AG04450 (cell line): ENCODE results near the gene MAPK8IP1. TPM values are rescaled to one million over a fixed set of nuclear protein-coding genes. Genes with fewer than 3 reads are reported as not detected.

Source experiments
- CTCF ChIA-PET: fragments of 300-600, 350-600 bp; formaldehyde crosslinking; extraction: SDS; loops from one replicate; lab custom pipeline; 2022; ENCODE audit warnings: antibody characterized with exemption, inconsistent platforms; lab: Charles Lee
- POLR2A ChIA-PET: fragments of 350-600 bp; formaldehyde crosslinking; extraction: SDS; loops from one replicate; lab custom pipeline; 2021; ENCODE audit warnings: antibody characterized with exemption, inconsistent platforms; lab: Yijun Ruan, JAX
- DNase-seq: peaks from one replicate; pipeline ENCODE4 v3.0.0-alpha.2; 2011; ENCODE audit warnings: low read depth, low spot score
- H3K27ac ChIP-seq: one replicate; pipeline ENCODE4 v1.5.1; 2012; ENCODE audit warnings: low read depth, low read length, control low read depth
- H3K27me3 ChIP-seq: one replicate; pipeline ENCODE4 v1.6.0; 2012; ENCODE audit warnings: low read length; ENCODE audit not compliant: control insufficient read depth, insufficient read depth
- H3K4me3 ChIP-seq: 2 replicates; pipeline ENCODE4 v1.5.1; 2011; ENCODE audit warnings: mild to moderate bottlenecking, low read depth, low read length, control low read depth
- H3K9me3 ChIP-seq: 2 replicates; pipeline ENCODE4 v1.5.1; 2012; ENCODE audit warnings: low read length; ENCODE audit not compliant: control insufficient read depth, insufficient read depth
- CTCF ChIP-seq: IDR thresholded peaks from 2 replicates; pipeline ENCODE4 v1.5.1; 2011; ENCODE audit warnings: low read depth, low read length, control low read depth, inconsistent platforms
- polyA plus RNA-seq: library from polyadenylated mRNA; depleted of rRNA; stranded (reverse); fragments of >200 nt; gene quantifications from 2 replicates; pipeline ENCODE4 v1.2.3, GENCODE V29; 2011

MAPK8IP1 gene
- polyA plus RNA-seq, 1 experiment, result 5.6 TPM

- no peak for TF ChIP-seq CTCF
- H3K27me3 ChIP-seq, result peaks cover 3% of the 10 kb centered on the region
- CTCF ChIA-PET, result interaction anchor here (1.0 to 5.7 kb wide), 4 partner anchors 13 to 75 kb away, joined by 3 to 71 read pairs (median 4); no protein-coding TSS in a partner anchor
- H3K27ac ChIP-seq, result no peak overlapping the region
- H3K4me3 ChIP-seq, result no peak overlapping the region
- no peak for DNase-seq
- POLR2A ChIA-PET, result interaction anchor here (0.9 to 1.4 kb wide), 6 partner anchors 11 to 72 kb away, joined by 3 to 24 read pairs (median 6); partner anchors contain the start of genes PEX16 and SLC35C1
- no peaks in the 10 kb centered on the region for H3K9me3 ChIP-seq
These were observed 39.2 kb upstream of the MAPK8IP1 start for GRCh38 chr11:45846174-45846675.

GRCh38 chr11:45846974-45847910, 38.2 kb upstream of the MAPK8IP1 start, which contains the start of gene CRY2:
TSS of gene CRY2 (plus strand) at chr11:45847475. CDS start at chr11:45847491, 16 bp downstream.
- peaks cover 3% of the 10 kb centered on the region for H3K27me3 ChIP-seq
- no peaks in the 10 kb centered on the region for H3K9me3 ChIP-seq
- DNase-seq, result peak; percentile 97
- TF ChIP-seq CTCF, result no peak
- H3K4me3 ChIP-seq, result peak within 1 kb of the TSS; percentile 88
- CTCF ChIA-PET, result interaction anchor here (0.6 to 5.7 kb wide), 5 partner anchors 12 to 235 kb away, joined by 3 to 71 read pairs (median 3); no protein-coding TSS in a partner anchor
- POLR2A ChIA-PET, result interaction anchor here (0.5 to 1.4 kb wide), 15 partner anchors 10 to 484 kb away, joined by 3 to 24 read pairs (median 4); partner anchors contain the start of genes PEX16 and SLC35C1
- peak within 1 kb of the TSS; percentile 80 for H3K27ac ChIP-seq

- Histone ChIP-seq H3K4me3 (peak overlapping the region; percentile 88), H3K27ac (peak overlapping the region; percentile 80), H3K27me3 (peaks cover 3% of the 10 kb centered on the region), H3K9me3 (no peaks in the 10 kb centered on the region)
- no peak for DNase-seq
- TF ChIP-seq CTCF, result peak; percentile 24; the same call in 1 of the 2 replicates
- ChIA-PET POLR2A (interaction anchor here (0.6 to 1.4 kb wide), 5 partner anchors 25 to 1101 kb away, joined by 3 to 9 read pairs (median 5); partner anchors contain the start of gene SLC35C1), CTCF (no interaction called here)
These were observed 37.5 kb upstream of the MAPK8IP1 start for GRCh38 chr11:45847911-45848316.

GRCh38 chr11:45848654-45849081, 36.8 kb upstream of the MAPK8IP1 start:
- DNase-seq, result no peak
- no peak overlapping the region for H3K27ac ChIP-seq
- TF ChIP-seq CTCF, result no peak
- peaks cover 3% of the 10 kb centered on the region for H3K27me3 ChIP-seq
- H3K4me3 ChIP-seq, result peak overlapping the region; percentile 88
- ChIA-PET POLR2A (interaction anchor here (0.6 kb wide), 3 partner anchors 50 to 1102 kb away, joined by 3 to 5 read pairs (median 4); no protein-coding TSS in a partner anchor), CTCF (no interaction called here)
- H3K9me3 ChIP-seq, result no peaks in the 10 kb centered on the region
